Liver (tissue), 9 donors: Measurements from ENCODE around the gene EXOC6B. TPM values are rescaled to one million over a fixed set of nuclear protein-coding genes. Genes with fewer than 3 reads are reported as not detected.

Experiments
- DNase-seq: peaks from one replicate; pipeline ENCODE4 v3.0.0-alpha.2; 2017; ENCODE audit warnings: low spot score
- H3K27ac ChIP-seq, 2 donors: one replicate each; pipeline ENCODE4 v1.7.0; 2013; ENCODE audit warnings: inconsistent platforms in 2 of 2, low read length in 2 of 2, control low read depth in 1 of 2, low read depth in 1 of 2, mild to moderate bottlenecking in 1 of 2
- H3K27me3 ChIP-seq, 4 donors: one replicate each; pipeline versions ENCODE4 v1.6.1 to v1.7.0; 2013; ENCODE audit warnings: low read length in 3 of 4, inconsistent platforms in 1 of 4, mild to moderate bottlenecking in 1 of 4, moderate library complexity in 1 of 4; ENCODE audit not compliant: control insufficient read depth in 4 of 4, insufficient read depth in 4 of 4
- H3K36me3 ChIP-seq, 4 donors: one replicate each; pipeline versions ENCODE4 v1.6.1 to v1.7.0; 2013; ENCODE audit warnings: low read length in 3 of 4, mild to moderate bottlenecking in 3 of 4, low read depth in 1 of 4, moderate library complexity in 1 of 4; ENCODE audit not compliant: control insufficient read depth in 4 of 4, insufficient read depth in 3 of 4
- H3K4me1 ChIP-seq, 4 donors: one replicate each; pipeline versions ENCODE4 v1.6.1 to v1.7.0; 2013; ENCODE audit warnings: low read length in 3 of 4, mild to moderate bottlenecking in 3 of 4, moderate library complexity in 1 of 4; ENCODE audit not compliant: control insufficient read depth in 4 of 4, insufficient read depth in 4 of 4
- H3K4me3 ChIP-seq, 3 donors: one replicate each; pipeline versions ENCODE4 v1.6.1 to v1.7.0; 2013; ENCODE audit warnings: low read length in 3 of 3, control low read depth in 1 of 3, low read depth in 1 of 3, mild to moderate bottlenecking in 1 of 3
- H3K9ac ChIP-seq, 2 donors: one replicate each; pipeline ENCODE4 v1.7.0; 2013; ENCODE audit warnings: low read length in 2 of 2, mild to moderate bottlenecking in 2 of 2, moderate library complexity in 2 of 2, control low read depth in 1 of 2, low read depth in 1 of 2
- H3K9me3 ChIP-seq, 4 donors: one replicate each; pipeline versions ENCODE4 v1.6.1 to v1.7.0; 2013; ENCODE audit warnings: low read length in 3 of 4; ENCODE audit not compliant: control insufficient read depth in 4 of 4
- CTCF ChIP-seq: fragments of 150-350 bp; IDR thresholded peaks from 2 replicates; pipeline ENCODE4 v1.5.1; 2017; ENCODE audit warnings: improper control_type of control experiment, low read depth, low read length; ENCODE audit not compliant: missing input control
- EGR1 ChIP-seq, 2 donors: IDR thresholded peaks; 2 replicates each; pipeline ENCODE4 v1.6.1; 2016 to 2018; ENCODE audit warnings: antibody characterized with exemption in 2 of 2, low read depth in 2 of 2
- FOXA1 ChIP-seq: IDR thresholded peaks from 2 replicates; pipeline ENCODE4 v1.6.1; 2016; ENCODE audit warnings: antibody characterized with exemption
- FOXA2 ChIP-seq: IDR thresholded peaks from 2 replicates; pipeline ENCODE4 v1.6.1; 2016; ENCODE audit warnings: antibody characterized with exemption
- GABPA ChIP-seq, 2 donors: IDR thresholded peaks in 1 of 2; conservative IDR thresholded peaks in 1 of 2; 2 replicates each; pipeline ENCODE4 v1.6.1; 2016; ENCODE audit warnings: antibody characterized with exemption in 2 of 2, mild to moderate bottlenecking in 1 of 2, moderate library complexity in 1 of 2
- HNF4A ChIP-seq, 2 donors: conservative IDR thresholded peaks; 2 replicates each; pipeline ENCODE4 v1.6.1; 2016; ENCODE audit warnings: antibody characterized with exemption in 2 of 2, mild to moderate bottlenecking in 2 of 2
- HNF4G ChIP-seq: IDR thresholded peaks from 2 replicates; pipeline ENCODE4 v1.6.1; 2016; ENCODE audit warnings: antibody characterized with exemption
- JUND ChIP-seq, 2 donors: IDR thresholded peaks; 2 replicates each; pipeline ENCODE4 v1.6.1; 2016; ENCODE audit warnings: antibody characterized with exemption in 2 of 2
- MAX ChIP-seq: IDR thresholded peaks from 2 replicates; pipeline ENCODE4 v1.6.1; 2016; ENCODE audit warnings: antibody characterized with exemption
- NR2F2 ChIP-seq: IDR thresholded peaks from 2 replicates; pipeline ENCODE4 v1.6.1; 2016; ENCODE audit warnings: antibody characterized with exemption
- RAD21 ChIP-seq, 2 donors: IDR thresholded peaks; 2 replicates each; pipeline ENCODE4 v1.6.1; 2016; ENCODE audit warnings: antibody characterized with exemption in 2 of 2, mild to moderate bottlenecking in 2 of 2
- REST ChIP-seq: IDR thresholded peaks from 2 replicates; pipeline ENCODE4 v1.6.1; 2016; ENCODE audit warnings: antibody characterized with exemption, mild to moderate bottlenecking
- RXRA ChIP-seq, 2 donors: IDR thresholded peaks; 2 replicates each; pipeline ENCODE4 v1.6.1; 2017 to 2018; ENCODE audit warnings: antibody characterized with exemption in 2 of 2, mild to moderate bottlenecking in 1 of 2
- SP1 ChIP-seq: IDR thresholded peaks from 2 replicates; pipeline ENCODE4 v1.6.1; 2018; ENCODE audit warnings: antibody characterized with exemption, mild to moderate bottlenecking
- TAF1 ChIP-seq: conservative IDR thresholded peaks from 2 replicates; pipeline ENCODE4 v1.6.1; 2016; ENCODE audit warnings: antibody characterized with exemption, mild to moderate bottlenecking
- YY1 ChIP-seq: IDR thresholded peaks from 2 replicates; pipeline ENCODE4 v1.6.1; 2016; ENCODE audit warnings: antibody characterized with exemption, mild to moderate bottlenecking
- WGBS: extraction: QIAGEN DNeasy Blood & Tissue Kit; methylation state at CpG from one replicate; pipeline ENCODE4 v1.1.7; 2013; 5-methylcytosine and 5-hydroxymethylcytosine counted together
- polyA plus RNA-seq, 2 donors: library from polyadenylated mRNA; stranded (reverse) in 1 of 2; unstranded in 1 of 2; fragments of 200-250 nt in 1 of 2; fragments of >200 nt in 1 of 2; fragmentation: Nextera tagmentation in 1 of 2; extraction: Ambion mirVana in 1 of 2; gene quantifications; one replicate each; pipeline versions ENCODE4 v1.2.1 to v1.2.3, GENCODE V29; 2013 to 2015
- total RNA-seq, 2 donors: library from RNA; depleted of rRNA; stranded (reverse); fragments of >200 nt; gene quantifications; one replicate each; pipeline ENCODE4 v1.2.3, GENCODE V29; 2014
- TF ChIP-seq, protein P1 (sequence below): IDR thresholded peaks from 2 replicates; pipeline ENCODE4 v1.6.1; 2016; ENCODE audit warnings: antibody characterized with exemption
- TF ChIP-seq, protein P2 (sequence below): IDR thresholded peaks from 2 replicates; pipeline ENCODE4 v1.6.1; 2016; ENCODE audit warnings: antibody characterized with exemption
- donor health status: healthy.
- donor health status: healthy.
- donor health status: healthy.
- donor health status: healthy.
- donor health status: healthy.

Gene EXOC6B
- total and polyA plus RNA-seq, 4 donors, result 1.7 to 9.5 (median 5.5) TPM

DNA sequence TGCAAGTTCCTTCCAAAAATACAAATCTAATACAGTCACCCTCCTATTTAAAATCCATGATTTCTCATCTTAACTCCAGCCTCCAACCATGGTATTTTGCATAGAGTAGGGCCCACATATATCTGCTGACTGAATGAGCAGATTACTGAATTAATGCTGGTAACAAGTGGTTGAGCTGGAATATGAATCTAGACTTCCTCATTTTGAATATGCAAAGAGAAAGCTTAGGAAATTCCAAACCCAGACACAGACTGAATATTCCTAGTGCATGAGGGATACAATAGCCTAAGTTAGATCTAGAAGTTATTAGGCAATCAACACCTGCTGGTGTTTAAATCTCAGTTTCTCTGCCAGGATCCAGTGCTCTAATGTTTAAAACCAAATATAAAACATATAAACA, 463.1 kb downstream of the EXOC6B start:
- Histone ChIP-seq H3K9me3 (no peaks in the 10 kb centered on the region), H3K4me1 (no peaks in the 10 kb centered on the region), H3K36me3 (peaks cover 0 to 1% (median 0%) of the 10 kb centered on the region in 4 donors), H3K27me3 (no peaks in the 10 kb centered on the region), H3K4me3 (no peak overlapping the region), H3K9ac (no peak overlapping the region), H3K27ac (no peak overlapping the region)
- TF ChIP-seq YY1 (no peak), TAF1 (no peak), SP1 (no peak), RAD21 (IDR thresholded peaks at IDR 0.05) (no peak), NR2F2 (no peak), REST (no peak), HNF4A (conservative IDR thresholded peaks at IDR 0.05) (no peak), HNF4G (no peak), FOXA2 (no peak), CTCF (no peak), JUND (IDR thresholded peaks at IDR 0.05) (no peak), MAX (no peak), EGR1 (IDR thresholded peaks at IDR 0.05; ENCODE audit: low read depth in 2 of 2) (no peak), FOXA1 (no peak), GABPA (IDR thresholded peaks at IDR 0.05 in 1 of 2, conservative IDR thresholded peaks at IDR 0.05 in 1 of 2) (no peak), RXRA (IDR thresholded peaks at IDR 0.05) (no peak)
- TF ChIP-seq, protein P1, sequence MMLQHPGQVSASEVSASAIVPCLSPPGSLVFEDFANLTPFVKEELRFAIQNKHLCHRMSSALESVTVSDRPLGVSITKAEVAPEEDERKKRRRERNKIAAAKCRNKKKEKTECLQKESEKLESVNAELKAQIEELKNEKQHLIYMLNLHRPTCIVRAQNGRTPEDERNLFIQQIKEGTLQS, result no peak
- TF ChIP-seq, protein P2, sequence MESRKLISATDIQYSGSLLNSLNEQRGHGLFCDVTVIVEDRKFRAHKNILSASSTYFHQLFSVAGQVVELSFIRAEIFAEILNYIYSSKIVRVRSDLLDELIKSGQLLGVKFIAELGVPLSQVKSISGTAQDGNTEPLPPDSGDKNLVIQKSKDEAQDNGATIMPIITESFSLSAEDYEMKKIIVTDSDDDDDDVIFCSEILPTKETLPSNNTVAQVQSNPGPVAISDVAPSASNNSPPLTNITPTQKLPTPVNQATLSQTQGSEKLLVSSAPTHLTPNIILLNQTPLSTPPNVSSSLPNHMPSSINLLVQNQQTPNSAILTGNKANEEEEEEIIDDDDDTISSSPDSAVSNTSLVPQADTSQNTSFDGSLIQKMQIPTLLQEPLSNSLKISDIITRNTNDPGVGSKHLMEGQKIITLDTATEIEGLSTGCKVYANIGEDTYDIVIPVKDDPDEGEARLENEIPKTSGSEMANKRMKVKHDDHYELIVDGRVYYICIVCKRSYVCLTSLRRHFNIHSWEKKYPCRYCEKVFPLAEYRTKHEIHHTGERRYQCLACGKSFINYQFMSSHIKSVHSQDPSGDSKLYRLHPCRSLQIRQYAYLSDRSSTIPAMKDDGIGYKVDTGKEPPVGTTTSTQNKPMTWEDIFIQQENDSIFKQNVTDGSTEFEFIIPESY, result no peak
- no peak for DNase-seq

DNA sequence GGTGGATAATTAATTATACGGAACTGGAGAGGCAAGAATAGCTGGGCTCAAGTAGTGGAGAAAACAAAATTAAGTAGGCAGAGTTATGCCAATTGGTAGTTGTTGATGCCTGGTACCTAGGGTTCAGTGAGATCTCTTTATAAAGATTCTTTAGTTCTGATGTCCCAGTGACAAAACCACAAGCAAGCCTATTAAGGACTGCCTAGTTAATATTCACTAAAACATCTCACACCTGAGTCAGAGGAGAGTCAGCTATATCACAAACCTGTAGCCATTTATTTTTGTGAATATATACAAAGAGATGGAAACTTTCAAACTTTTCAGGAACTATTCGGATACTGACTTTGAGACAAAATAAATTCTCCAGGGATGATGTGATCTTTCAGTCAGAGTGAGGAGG, 464.3 kb downstream of the EXOC6B start:
- WGBS, result 72% methylated on average over 2 of the region's 2 CpGs
- H3K27me3 ChIP-seq, result no peaks in the 10 kb centered on the region
- no peak overlapping the region for H3K4me3 ChIP-seq
- H3K9me3 ChIP-seq, result no peaks in the 10 kb centered on the region
- no peak for DNase-seq
- no peak overlapping the region for H3K9ac ChIP-seq
- no peak for TF ChIP-seq RXRA (IDR thresholded peaks at IDR 0.05)
- no peak for TF ChIP-seq GABPA (IDR thresholded peaks at IDR 0.05 in 1 of 2, conservative IDR thresholded peaks at IDR 0.05 in 1 of 2)
- TF ChIP-seq RAD21 (IDR thresholded peaks at IDR 0.05), result no peak
- no peak for TF ChIP-seq HNF4A (conservative IDR thresholded peaks at IDR 0.05)
- TF ChIP-seq CTCF, result no peak
- no peak for TF ChIP-seq MAX
- no peak for TF ChIP-seq TAF1
- TF ChIP-seq NR2F2, result no peak
- no peak for TF ChIP-seq JUND (IDR thresholded peaks at IDR 0.05)
- TF ChIP-seq EGR1 (IDR thresholded peaks at IDR 0.05; ENCODE audit: low read depth in 2 of 2), result no peak
- TF ChIP-seq HNF4G, result no peak
- peaks cover 0 to 1% (median 0%) of the 10 kb centered on the region in 4 donors for H3K36me3 ChIP-seq
- H3K27ac ChIP-seq, result no peak overlapping the region
- H3K4me1 ChIP-seq, result no peaks in the 10 kb centered on the region
